Smooth muscle cell (in vitro differentiated cells): Measurements from ENCODE around the gene LMBR1L. TPM values are rescaled to one million over a fixed set of nuclear protein-coding genes. Genes with fewer than 3 reads are reported as not detected.
"Not testable (repeated sequence)": the region's sequence is repeated elsewhere in the genome, so short reads cannot be mapped to it uniquely, and the experiment has no call there.

Experiments
- DNase-seq: peaks from one replicate; lab custom pipeline; 2025; ENCODE audit not compliant: unreplicated experiment; lab: John Stamatoyannopoulos, UW
- H2AFZ ChIP-seq: fragments of 200-600 bp; sonication (generic); 2 replicates; pipeline ENCODE4 v1.6.0; 2016; ENCODE audit warnings: antibody characterized with exemption, low read depth, mild to moderate bottlenecking
- H3F3A ChIP-seq: fragments of 200-600 bp; sonication (generic); 2 replicates; pipeline ENCODE4 v1.6.0; 2017; ENCODE audit warnings: antibody characterized with exemption, low read depth
- H3K27ac ChIP-seq: fragments of 200-600 bp; sonication (generic); 2 replicates; pipeline ENCODE4 v1.5.1; 2016; ENCODE audit warnings: low read depth, mild to moderate bottlenecking
- H3K27me3 ChIP-seq: fragments of 200-600 bp; sonication (generic); 2 replicates; pipeline ENCODE4 v1.6.1; 2016; ENCODE audit warnings: low read depth, mild to moderate bottlenecking
- H3K36me3 ChIP-seq: fragments of 200-600 bp; sonication (generic); 2 replicates; pipeline ENCODE4 v1.5.1; 2016; ENCODE audit warnings: low read depth
- H3K4me1 ChIP-seq: fragments of 200-600 bp; sonication (generic); 2 replicates; pipeline ENCODE4 v1.5.1; 2016; ENCODE audit warnings: low read depth
- H3K4me2 ChIP-seq: fragments of 200-600 bp; sonication (generic); 2 replicates; pipeline ENCODE4 v1.6.0; 2016; ENCODE audit warnings: mild to moderate bottlenecking
- H3K4me3 ChIP-seq: fragments of 200-600 bp; sonication (generic); 2 replicates; pipeline ENCODE4 v1.5.1; 2016; ENCODE audit warnings: mild to moderate bottlenecking
- H3K79me2 ChIP-seq: fragments of 200-600 bp; sonication (generic); 2 replicates; pipeline ENCODE4 v1.6.0; 2016; ENCODE audit warnings: low read depth, mild to moderate bottlenecking
- H3K9ac ChIP-seq: fragments of 200-600 bp; sonication (generic); 2 replicates; pipeline ENCODE4 v1.6.0; 2016; ENCODE audit warnings: low read depth
- H3K9me3 ChIP-seq: fragments of 200-600 bp; sonication (generic); replicated peaks from 2 replicates; pipeline ENCODE4 v1.5.1; 2016; ENCODE audit warnings: low read depth
- H4K20me1 ChIP-seq: fragments of 200-600 bp; sonication (generic); 2 replicates; pipeline ENCODE4 v1.6.0; 2016; ENCODE audit warnings: low read depth
- CTCF ChIP-seq: fragments of 200-600 bp; sonication (generic); IDR thresholded peaks from 2 replicates; pipeline ENCODE4 v1.5.1; 2017; ENCODE audit warnings: borderline replicate concordance, mild to moderate bottlenecking, antibody characterized with exemption; ENCODE audit not compliant: insufficient read depth, poor library complexity, severe bottlenecking
- WGBS: methylation state at CpG from one replicate; pipeline ENCODE4 v1.1.7; 2016; ENCODE audit warnings: low lambda C conversion rate; 5-methylcytosine and 5-hydroxymethylcytosine counted together
- polyA plus RNA-seq: library from polyadenylated mRNA; unstranded; fragments of >200 nt; fragmentation: Nextera tagmentation; extraction: Ambion mirVana; gene quantifications from 2 replicates; pipeline ENCODE4 v1.2.1, GENCODE V29; 2016
- total RNA-seq: library from RNA; depleted of rRNA; stranded (reverse); fragments of >200 nt; gene quantifications from 2 replicates; pipeline ENCODE4 v1.2.3, GENCODE V29; 2014

The LMBR1L gene
- total and polyA plus RNA-seq, 2 experiments from 2014 or later, result 49.5 to 57.3 TPM

GRCh38 chr12:49138587-49138986 is 27.9 kb upstream of the LMBR1L start:
- Histone ChIP-seq H3K9ac (no peak overlapping the region), H4K20me1 (no peaks in the 10 kb centered on the region), H3K36me3 (no peaks in the 10 kb centered on the region), H3K27me3 (no peaks in the 10 kb centered on the region), H3F3A (no peaks in the 10 kb centered on the region), H3K79me2 (no peaks in the 10 kb centered on the region), H3K4me2 (no peak overlapping the region), H3K9me3 (no peaks in the 10 kb centered on the region), H3K27ac (no peak overlapping the region), H3K4me3 (no peak overlapping the region), H2AFZ (no peak overlapping the region), H3K4me1 (no peaks in the 10 kb centered on the region)
- no peak for TF ChIP-seq CTCF
- WGBS, result 65% methylated on average over 2 of the region's 2 CpGs
- DNase-seq, result no peak

GRCh38 chr12:49137476-49137875 is 26.8 kb upstream of the LMBR1L start:
- Histone ChIP-seq H3K4me3 (no peak overlapping the region), H3K4me1 (peaks cover 4% of the 10 kb centered on the region), H3K27me3 (no peaks in the 10 kb centered on the region), H3K27ac (no peak overlapping the region), H3K4me2 (no peak overlapping the region), H3K9ac (no peak overlapping the region), H2AFZ (no peak overlapping the region), H3K9me3 (no peaks in the 10 kb centered on the region), H3F3A (no peaks in the 10 kb centered on the region), H3K79me2 (peaks cover 8% of the 10 kb centered on the region), H3K36me3 (no peaks in the 10 kb centered on the region), H4K20me1 (no peaks in the 10 kb centered on the region)
- no peak for DNase-seq
- 96% methylated on average over 1 of the region's 1 CpG for WGBS
- TF ChIP-seq CTCF, result no peak

- H3K36me3 ChIP-seq, H3K4me2 ChIP-seq, H2AFZ ChIP-seq, H3K79me2 ChIP-seq, H3F3A ChIP-seq, H3K9ac ChIP-seq, H3K27ac ChIP-seq, H3K9me3 ChIP-seq, H3K4me1 ChIP-seq, H4K20me1 ChIP-seq, H3K4me3 ChIP-seq, H3K27me3 ChIP-seq, DNase-seq: not testable (repeated sequence)
- 93% methylated on average over 3 of the region's 3 CpGs for WGBS
Observed at GRCh38 chr12:49136997-49137396, 26.4 kb upstream of the LMBR1L start.

- TF ChIP-seq CTCF, result no peak
- no peak overlapping the region for H3K4me2 ChIP-seq
- 97% methylated on average over 10 of the region's 10 CpGs for WGBS
- no peak for DNase-seq
- H3K9me3 ChIP-seq, result no peaks in the 10 kb centered on the region
- H3K4me1 ChIP-seq, result peaks cover 21% of the 10 kb centered on the region
- H4K20me1 ChIP-seq, result peaks cover 16% of the 10 kb centered on the region
- peaks cover 6% of the 10 kb centered on the region for H3K36me3 ChIP-seq
- H3K27me3 ChIP-seq, result no peaks in the 10 kb centered on the region
- no peak overlapping the region for H3K4me3 ChIP-seq
- peaks cover 25% of the 10 kb centered on the region for H3K79me2 ChIP-seq
- no peak overlapping the region for H3K9ac ChIP-seq
- peaks cover 15% of the 10 kb centered on the region for H3F3A ChIP-seq
- no peak overlapping the region for H3K27ac ChIP-seq
- no peak overlapping the region for H2AFZ ChIP-seq
Observed at GRCh38 chr12:49133590-49133989, 22.9 kb upstream of the LMBR1L start.
